Activated CD4-positive, alpha-beta T cell treated with anti-CD3 and anti-CD28 coated beads, Interleukin-10, Interleukin-2, amounts not matched to agents 100 ng/mL and 50 ng/mL, durations not matched to agents 16 hours and 8 hours (primary cell): ENCODE data around the gene WASF1.
"Not testable (repeated sequence)": the region's sequence is repeated elsewhere in the genome, so short reads cannot be mapped to it uniquely, and the experiment has no call there.

ENCODE experiments used
- DNase-seq: peaks from one replicate; pipeline ENCODE4 v3.0.0-alpha.2; 2020

Gene WASF1

GRCh38 chr6:110085285-110085684 is 94.2 kb downstream of the WASF1 start:
- no peak for DNase-seq

GRCh38 chr6:110083875-110084585 is 95.4 kb downstream of the WASF1 start:
- no peak for DNase-seq

GRCh38 chr6:110075406-110075805 is 104.1 kb downstream of the WASF1 start:
- DNase-seq, result no peak

GRCh38 chr6:110073474-110073873 is 106.0 kb downstream of the WASF1 start:
- DNase-seq, result not testable (repeated sequence)

- no peak for DNase-seq
Observed at GRCh38 chr6:110068592-110068967, 110.9 kb downstream of the WASF1 start.

- no peak for DNase-seq
Observed at GRCh38 chr6:110067837-110068591, 111.5 kb downstream of the WASF1 start.

- DNase-seq, result no peak
Observed at GRCh38 chr6:110064744-110065524, 114.5 kb downstream of the WASF1 start.

- peak; percentile 62 for DNase-seq
Observed at GRCh38 chr6:110063594-110064263, 115.7 kb downstream of the WASF1 start.

GRCh38 chr6:110055387-110055735 is 124.1 kb downstream of the WASF1 start:
- no peak for DNase-seq

GRCh38 chr6:110054664-110055386 is 124.6 kb downstream of the WASF1 start:
- DNase-seq, result no peak

- peak; percentile 21 for DNase-seq
Observed at GRCh38 chr6:110053395-110054240, 125.9 kb downstream of the WASF1 start.

- no peak for DNase-seq
Observed at GRCh38 chr6:110050440-110050813, 129.0 kb downstream of the WASF1 start.
